ENCODE results near the gene PHF2. TPM values are rescaled to one million over a fixed set of nuclear protein-coding genes. Genes with fewer than 3 reads are reported as not detected.

PHF2 gene
- total RNA-seq, 1 donor from 2014 or later = 31.8 TPM

- no peak for DNase-seq (ENCODE audit: low spot score in 2 of 2)
- FAIRE-seq = no peak
These were observed 108.6 kb downstream of the PHF2 start for GRCh38 chr9:93684806-93685543.

DNA sequence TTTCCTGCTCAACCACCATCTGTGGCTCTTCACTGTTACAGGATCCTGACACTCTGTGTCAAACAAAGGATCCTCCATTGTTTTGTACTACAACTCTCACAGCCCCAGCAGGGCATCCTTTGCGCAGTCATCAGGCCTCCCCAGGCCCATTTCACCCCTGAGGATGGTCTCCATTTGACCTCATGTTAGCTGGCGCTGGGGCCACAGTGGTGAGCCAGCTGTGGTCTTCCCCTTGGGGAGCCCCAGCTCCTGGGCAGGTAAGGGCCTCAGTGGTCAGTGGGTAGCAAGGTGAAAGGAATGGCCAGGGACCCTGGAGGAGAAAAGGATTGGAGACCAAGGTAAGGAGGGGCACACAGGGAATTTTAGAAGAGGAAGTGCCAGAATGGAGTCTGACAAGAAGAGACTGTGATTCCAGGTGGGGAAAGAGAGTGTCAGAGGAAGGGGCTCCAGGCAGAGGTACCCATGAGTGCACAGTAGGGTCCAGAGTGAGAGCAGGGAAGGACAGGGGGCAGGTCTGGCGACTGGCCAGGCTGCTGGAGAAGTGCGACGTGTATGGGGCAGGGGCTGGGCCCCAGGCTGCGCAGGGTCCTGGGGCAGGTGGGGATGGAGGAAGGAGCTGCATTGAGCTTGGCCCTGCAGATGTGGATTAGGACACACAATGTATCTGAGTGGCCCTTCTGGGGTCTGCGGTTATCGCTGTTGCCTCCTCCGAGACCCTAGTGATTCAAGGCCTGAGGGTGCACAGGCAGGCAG is 109.9 kb downstream of the PHF2 start:
- no peak for DNase-seq (ENCODE audit: low spot score in 2 of 2)
- FAIRE-seq = no peak

- FAIRE-seq (no peak), DNase-seq (ENCODE audit: low spot score in 2 of 2) (no peak)
These were observed 110.5 kb downstream of the PHF2 start for GRCh38 chr9:93686880-93687236.

DNA sequence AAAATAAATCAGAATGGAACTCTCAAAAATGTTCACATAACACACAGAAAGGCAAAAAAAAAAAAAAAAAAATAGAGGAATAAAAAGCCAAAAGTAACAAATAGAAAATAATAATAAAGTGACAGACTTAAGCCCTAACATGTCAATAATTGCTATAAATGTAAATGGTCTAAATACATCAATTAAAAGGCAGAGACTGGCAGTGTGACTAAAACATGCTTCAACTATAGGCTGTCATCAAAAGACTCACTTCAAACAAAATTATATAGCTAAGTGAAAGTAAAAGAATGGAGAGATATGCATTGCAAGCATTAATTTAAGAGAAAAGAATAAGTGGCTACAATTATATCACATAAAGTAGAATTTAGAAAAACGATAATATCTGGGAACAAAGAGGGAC is 114.2 kb downstream of the PHF2 start:
- DNase-seq (ENCODE audit: low spot score in 2 of 2) (no peak), FAIRE-seq (peak; percentile 45)

DNA sequence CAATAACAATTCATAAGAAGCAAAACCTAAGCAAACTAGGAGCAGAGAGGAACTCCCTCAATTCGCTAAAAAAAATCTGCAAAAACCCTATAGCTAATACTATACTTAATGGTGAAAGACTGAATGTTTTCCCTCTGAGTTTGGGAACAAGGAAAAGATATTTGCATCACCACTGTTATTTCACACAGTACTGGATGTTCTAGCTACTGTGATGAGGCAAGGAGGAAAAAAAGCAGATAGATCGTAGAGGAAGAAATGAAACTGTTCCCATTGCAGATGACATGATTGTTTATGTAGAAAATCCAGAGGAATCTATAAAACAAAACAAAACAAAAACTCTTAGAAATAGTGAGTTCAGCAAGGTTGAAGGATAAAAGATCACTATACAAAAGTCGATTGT is 116.7 kb downstream of the PHF2 start:
- no peak for FAIRE-seq

GRCh38 chr9:93697352-93698139 is 121.2 kb downstream of the PHF2 start:
- no peak for FAIRE-seq
- DNase-seq (ENCODE audit: low spot score in 2 of 2) = no peak

More for the DNA sequence above, 116.7 kb downstream of the PHF2 start:
- no peak for DNase-seq (ENCODE audit: low spot score in 2 of 2)

- no peak for FAIRE-seq
- DNase-seq (ENCODE audit: low spot score in 2 of 2) = no peak
These were observed 121.9 kb downstream of the PHF2 start for GRCh38 chr9:93698140-93698908.

DNA sequence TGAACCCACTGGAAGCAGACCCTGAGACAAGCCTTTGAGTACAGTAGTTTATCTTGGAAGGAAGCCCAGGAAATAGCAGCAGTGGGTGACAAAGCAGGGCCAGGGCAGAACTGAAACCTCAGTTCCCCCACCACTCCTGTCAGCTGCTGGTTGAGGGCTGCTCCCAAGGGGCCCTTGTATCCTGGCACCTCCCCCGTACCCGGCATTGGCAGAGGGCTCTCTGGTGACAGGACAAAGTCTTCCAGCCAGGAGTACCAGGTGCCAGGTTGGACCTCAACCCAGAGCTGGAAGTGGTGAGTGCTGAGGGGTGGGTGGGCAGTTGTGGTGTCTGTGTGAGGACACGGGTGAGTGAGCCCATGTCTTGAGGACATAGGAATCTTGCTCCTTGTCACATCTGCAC is 123.3 kb downstream of the PHF2 start:
- FAIRE-seq (no peak), DNase-seq (ENCODE audit: low spot score in 2 of 2) (no peak)

- DNase-seq (ENCODE audit: low spot score in 2 of 2) (no peak), FAIRE-seq (no peak)
These were observed 125.3 kb downstream of the PHF2 start for GRCh38 chr9:93701494-93702218.

- no peak for FAIRE-seq
- DNase-seq (ENCODE audit: low spot score in 2 of 2) = no peak
These were observed 125.9 kb downstream of the PHF2 start for GRCh38 chr9:93702261-93702660.

DNA sequence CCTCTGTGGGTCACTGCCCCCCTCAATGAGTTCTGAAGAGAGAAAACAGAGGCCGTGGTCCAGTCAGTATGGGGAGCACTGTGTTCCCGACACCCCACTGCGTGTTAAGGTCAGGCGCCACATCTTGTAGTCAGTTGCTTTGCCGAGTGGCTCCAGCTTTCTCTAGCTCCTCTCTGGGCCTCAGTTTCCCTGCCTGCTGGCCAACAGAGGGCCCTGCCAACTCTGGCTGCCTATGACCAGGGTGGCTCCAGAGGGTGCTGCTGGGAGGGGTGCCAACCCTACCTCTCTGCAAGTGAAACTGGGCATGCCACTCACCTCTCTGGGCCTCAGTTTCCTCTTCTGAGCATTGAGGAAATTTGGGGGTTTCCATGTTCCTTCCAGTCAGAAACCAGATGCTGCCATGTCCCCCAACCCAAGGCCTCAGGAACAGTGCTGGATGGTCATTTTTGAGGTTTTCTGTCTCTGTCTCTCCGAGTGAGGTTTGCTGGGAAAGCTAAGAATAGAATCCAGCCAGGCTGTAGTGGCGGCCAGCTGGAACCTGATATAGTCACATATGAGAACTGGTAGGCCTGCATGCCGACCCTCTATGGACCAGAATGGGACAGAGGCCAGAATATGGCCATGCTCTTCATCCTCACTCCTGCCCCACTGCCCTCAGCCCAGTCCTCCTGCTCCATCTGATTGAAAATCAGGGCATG is 132.1 kb downstream of the PHF2 start:
- DNase-seq (ENCODE audit: low spot score in 2 of 2) (no peak), FAIRE-seq (no peak)

GRCh38 chr9:93708987-93709302 is 132.6 kb downstream of the PHF2 start:
- FAIRE-seq = no peak
- no peak for DNase-seq (ENCODE audit: low spot score in 2 of 2)

- FAIRE-seq (no peak), DNase-seq (ENCODE audit: low spot score in 2 of 2) (no peak)
These were observed 133.4 kb downstream of the PHF2 start for GRCh38 chr9:93709600-93710369.

DNA sequence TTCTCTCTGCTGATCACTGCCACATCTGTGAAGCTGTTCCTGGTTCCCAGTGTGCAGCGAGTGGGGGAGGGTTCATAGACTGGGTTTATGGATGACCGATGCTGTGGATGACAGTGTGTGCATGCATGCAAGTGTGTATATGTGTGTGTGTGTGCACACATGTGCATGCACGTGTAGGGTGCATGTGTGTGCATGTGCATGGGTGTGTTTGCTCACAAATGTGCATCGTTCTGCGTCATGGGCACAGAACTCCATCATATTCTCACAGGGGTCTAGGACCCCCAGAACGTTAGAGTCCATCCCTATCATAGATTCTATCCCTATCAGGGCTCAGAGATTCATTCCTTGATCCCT is 134.0 kb downstream of the PHF2 start:
- FAIRE-seq (no peak), DNase-seq (ENCODE audit: low spot score in 2 of 2) (no peak)

GRCh38 chr9:93711002-93711401 is 134.6 kb downstream of the PHF2 start:
- FAIRE-seq (no peak), DNase-seq (ENCODE audit: low spot score in 2 of 2) (no peak)

DNA sequence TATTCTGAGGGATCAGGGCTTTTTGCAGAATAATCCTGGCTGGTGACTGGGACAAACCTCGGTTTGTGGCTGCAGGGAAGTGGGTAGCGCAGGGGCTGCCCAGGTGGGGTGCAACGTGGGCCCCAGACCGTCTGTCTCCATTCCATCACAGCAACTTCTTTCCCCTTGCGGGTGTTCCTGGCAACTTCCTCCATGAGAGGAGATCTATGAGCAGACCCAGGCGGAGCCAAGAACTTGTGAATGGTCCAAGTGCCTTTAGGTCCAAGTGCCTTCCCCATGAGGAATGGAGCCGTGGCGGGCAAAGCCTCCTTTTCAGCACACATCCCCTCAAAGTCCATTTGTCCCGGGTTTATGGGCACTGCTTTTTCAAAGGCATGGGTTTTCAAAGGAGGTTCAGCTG is 136.5 kb downstream of the PHF2 start:
- no peak for DNase-seq (ENCODE audit: low spot score in 2 of 2)
- FAIRE-seq = no peak

DNA sequence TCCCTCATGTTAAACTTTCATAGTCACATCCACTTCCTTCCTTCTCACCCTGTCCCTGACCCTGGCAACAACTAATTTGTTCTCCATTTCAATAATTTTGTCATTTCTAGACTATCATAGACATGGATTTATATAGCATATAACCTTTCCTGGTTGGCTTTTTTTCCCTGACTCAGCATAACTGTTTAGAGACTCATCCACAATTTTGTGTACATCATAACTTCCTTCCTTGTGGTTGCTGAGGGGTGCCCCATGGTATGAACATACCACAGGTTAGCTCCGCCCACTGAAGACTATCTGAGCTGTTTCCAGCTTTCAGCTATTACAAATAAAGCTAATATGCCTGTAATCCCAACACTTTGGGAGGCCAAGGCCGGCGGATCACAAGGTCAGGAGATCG is 137.3 kb downstream of the PHF2 start:
- DNase-seq (ENCODE audit: low spot score in 2 of 2) (no peak), FAIRE-seq (no peak)

DNA sequence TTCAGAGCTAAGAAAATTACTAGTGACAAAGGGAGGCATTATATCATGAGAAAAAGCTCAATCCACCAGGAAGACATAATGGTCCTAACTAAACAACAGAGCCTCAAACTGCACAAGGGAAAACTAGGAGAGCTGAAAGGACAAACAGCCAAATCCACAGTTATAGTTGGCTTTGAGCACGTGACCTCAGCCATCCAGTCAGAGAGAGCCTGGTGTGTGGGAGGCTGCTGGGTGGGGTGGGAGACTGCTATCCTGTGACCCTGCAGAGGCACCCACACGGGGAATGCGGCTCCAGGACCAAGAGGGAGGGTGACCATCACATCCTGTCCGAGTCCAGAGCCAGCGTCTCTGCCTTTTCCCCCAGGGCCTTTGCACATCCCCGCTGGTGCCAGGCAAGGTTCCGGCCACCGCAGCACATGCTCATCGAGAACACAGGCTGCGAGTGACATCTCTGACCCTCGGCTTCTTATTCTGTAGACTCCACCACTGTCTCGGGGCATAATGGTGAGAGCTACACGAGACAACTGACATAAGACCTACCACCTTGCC is 145.1 kb downstream of the PHF2 start:
- FAIRE-seq (no peak), DNase-seq (ENCODE audit: low spot score in 2 of 2) (no peak)

DNA sequence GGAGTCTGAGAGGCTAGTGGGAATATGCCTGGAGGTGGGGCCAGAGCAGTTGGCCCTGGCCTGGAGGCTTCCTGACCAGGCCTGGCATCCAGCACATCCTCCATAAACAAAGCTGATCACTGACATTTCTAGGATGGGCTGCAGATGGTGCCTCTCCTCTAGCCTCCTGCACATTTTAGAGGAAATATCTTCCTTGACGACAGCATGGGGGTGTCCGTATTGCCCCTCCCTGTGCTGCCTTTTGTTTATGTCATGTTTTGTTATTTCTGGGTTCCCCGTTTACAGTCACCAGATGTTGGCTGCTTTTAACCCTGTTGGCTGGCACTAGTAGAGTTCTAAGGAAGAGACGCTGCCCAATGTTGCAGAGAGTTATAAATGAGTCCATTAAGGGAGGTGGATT is 148.5 kb downstream of the PHF2 start:
- DNase-seq (ENCODE audit: low spot score in 2 of 2) (no peak), FAIRE-seq (no peak)

All from frontal cortex (tissue), 4 donors.